HepG2 (cell line): Measurements from ENCODE around the gene ACSBG1. TPM values are rescaled to one million over a fixed set of nuclear protein-coding genes. Genes with fewer than 3 reads are reported as not detected.
A peak's percentile ranks its signal among the peaks of the same experiment; 100 is the strongest.

ENCODE experiments used
- AGO1 ChIP-seq: fragments of 200-400 bp; formaldehyde crosslinking; IDR thresholded peaks from 2 replicates; pipeline ENCODE4 v1.6.1; 2017; ENCODE audit warnings: mild to moderate bottlenecking, low read depth, low read length, moderate library complexity; ENCODE audit not compliant: poor library complexity, severe bottlenecking
- CCDC6 ChIP-seq: sonication (generic); formaldehyde crosslinking; IDR thresholded peaks from 2 replicates; pipeline ENCODE4 v1.8.1; 2022; ENCODE audit warnings: mild to moderate bottlenecking, missing genetic modification reagents, moderate library complexity
- ETV6 ChIP-seq: sonication (generic); formaldehyde crosslinking; conservative IDR thresholded peaks from 2 replicates; pipeline ENCODE4 v1.4.0; 2020; ENCODE audit warnings: missing genetic modification reagents
- IKZF5 ChIP-seq: IDR thresholded peaks from 2 replicates; pipeline ENCODE4 v1.6.1; 2018; ENCODE audit warnings: missing genetic modification reagents, mild to moderate bottlenecking, missing compliant biosample characterization
- MYC ChIP-seq: sonication (generic); formaldehyde crosslinking; IDR thresholded peaks from 2 replicates; pipeline ENCODE4 v1.9.0; 2021; ENCODE audit warnings: missing genetic modification reagents, borderline replicate concordance
- PRDM10 ChIP-seq: sonication (generic); formaldehyde crosslinking; IDR thresholded peaks from 2 replicates; pipeline ENCODE4 v1.4.0; 2020; ENCODE audit warnings: low read depth, missing genetic modification reagents
- PRPF4 ChIP-seq: fragments of 200-400 bp; formaldehyde crosslinking; IDR thresholded peaks from 2 replicates; pipeline ENCODE4 v1.6.1; 2016; ENCODE audit warnings: low read length, low read depth; ENCODE audit not compliant: poor library complexity, severe bottlenecking
- TEAD3 ChIP-seq: optimal IDR thresholded peaks from 2 replicates; pipeline ENCODE3; 2016; ENCODE audit warnings: borderline replicate concordance
- THAP11 ChIP-seq: IDR thresholded peaks from 2 replicates; pipeline ENCODE4 v1.6.1; 2016; ENCODE audit warnings: missing biosample characterization, missing genetic modification reagents
- ZBTB37 ChIP-seq: sonication (generic); formaldehyde crosslinking; IDR thresholded peaks from 2 replicates; pipeline ENCODE4 v1.4.0; 2020; ENCODE audit warnings: mild to moderate bottlenecking, missing genetic modification reagents
- ZKSCAN5 ChIP-seq: sonication (generic); formaldehyde crosslinking; IDR thresholded peaks from 2 replicates; pipeline ENCODE4 v1.5.1; 2020; ENCODE audit warnings: mild to moderate bottlenecking, missing genetic modification reagents
- ZSCAN5A ChIP-seq: sonication (generic); formaldehyde crosslinking; IDR thresholded peaks from 2 replicates; pipeline ENCODE4 v1.8.0; 2022; ENCODE audit warnings: mild to moderate bottlenecking, missing genetic modification reagents, borderline replicate concordance
- ZZZ3 ChIP-seq: sonication (generic); formaldehyde crosslinking; IDR thresholded peaks from 2 replicates; pipeline ENCODE4 v1.4.0; 2020; ENCODE audit warnings: missing genetic modification reagents, mild to moderate bottlenecking, borderline replicate concordance
- polyA plus RNA-seq, 8 experiments: library from polyadenylated mRNA; depleted of rRNA in 3 of 8; stranded (reverse) in 7 of 8; unstranded in 1 of 8; fragments of >200 nt; fragmentation: Illumina TruSeq in 4 of 8; extraction: Trizol in 4 of 8; gene quantifications; 2 replicates each; pipeline versions ENCODE4 v1.2.1 to v1.2.3, GENCODE V29; 2011 to 2016; ENCODE audit warnings: low read depth in 4 of 8, missing spikeins in 1 of 8, mixed read lengths in 1 of 8; ENCODE audit not compliant: insufficient read depth in 1 of 8
- total RNA-seq, 5 experiments: library from RNA; depleted of rRNA; stranded (reverse); fragments of >200 nt; fragmentation: Illumina TruSeq; extraction: Trizol; gene quantifications; 2 replicates each; pipeline ENCODE4 v1.2.3, GENCODE V29; 2016; ENCODE audit warnings: low read depth in 1 of 5
- TF ChIP-seq, protein P1 (sequence below): sonication (generic); formaldehyde crosslinking; IDR thresholded peaks from 2 replicates; pipeline ENCODE4 v1.4.0; 2020; ENCODE audit warnings: mild to moderate bottlenecking, missing genetic modification reagents, borderline replicate concordance

ACSBG1 gene
- total and polyA plus RNA-seq, 2 of the 13 experiments (the other 11 are each of a cell fraction or from before 2014, with no cell fraction given): 0.35 to 0.81 TPM

DNA sequence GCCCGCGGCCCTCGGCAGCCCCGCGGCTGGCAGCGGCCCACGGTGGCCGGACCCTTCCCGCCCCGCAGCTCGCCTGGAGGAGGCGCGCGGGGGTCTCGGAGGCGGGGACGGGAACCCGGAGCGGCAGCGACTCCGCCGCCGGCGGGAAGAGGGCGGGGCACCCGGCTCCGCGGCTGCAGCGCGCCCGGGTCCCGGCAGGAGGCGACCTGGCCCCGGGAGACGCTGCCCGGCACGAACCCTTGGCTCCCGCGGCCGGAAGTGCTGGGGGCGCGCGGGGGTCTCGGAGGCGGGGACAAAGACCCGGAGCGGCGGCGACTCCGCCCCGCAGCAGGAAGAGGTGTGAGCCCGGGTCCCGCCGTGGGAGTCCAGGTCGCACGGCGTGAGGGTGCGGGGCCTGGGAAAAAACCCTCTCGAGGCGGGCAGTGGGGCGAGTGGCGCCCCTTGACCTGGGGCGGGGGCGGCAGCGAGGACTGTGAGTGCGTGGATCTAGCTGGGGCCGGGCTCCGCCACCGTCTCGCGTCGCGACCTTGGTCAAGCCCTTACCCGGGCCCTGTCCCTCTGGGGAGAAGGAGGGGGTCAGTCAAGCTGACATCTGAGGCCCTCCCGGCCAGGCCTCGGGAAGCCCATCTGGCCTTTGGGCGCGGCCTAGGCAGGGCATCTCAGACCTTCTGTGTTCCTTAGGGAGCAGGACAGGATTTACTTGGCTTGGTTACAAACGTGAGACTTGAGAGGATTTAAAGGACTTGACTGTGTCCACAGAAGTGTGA, 102.9 kb downstream of the ACSBG1 start, which contains the start of gene CIB2 (continued):
- TF ChIP-seq ZSCAN5A (CRISPR knock-in tag) (no peak; the same call in 1 of the 2 replicates), IKZF5 (CRISPR knock-in tag) (no peak), ZKSCAN5 (CRISPR knock-in tag) (no peak), PRDM10 (CRISPR knock-in tag) (0 out of 2 replicates have a peak, but pooled peaks have one; percentile 23), CCDC6 (CRISPR knock-in tag) (peak; percentile 73; the same call in 1 of the 2 replicates), ETV6 (CRISPR knock-in tag) (no peak), ZZZ3 (CRISPR knock-in tag) (no peak), ZBTB37 (CRISPR knock-in tag) (no peak), TEAD3 (CRISPR knock-in tag) (peak; percentile 28), MYC (peak; percentile 41; the same call in 1 of the 2 replicates), THAP11 (CRISPR knock-in tag) (peak; percentile 46), PRPF4 (no peak), AGO1 (no peak)
- TF ChIP-seq, protein P1, sequence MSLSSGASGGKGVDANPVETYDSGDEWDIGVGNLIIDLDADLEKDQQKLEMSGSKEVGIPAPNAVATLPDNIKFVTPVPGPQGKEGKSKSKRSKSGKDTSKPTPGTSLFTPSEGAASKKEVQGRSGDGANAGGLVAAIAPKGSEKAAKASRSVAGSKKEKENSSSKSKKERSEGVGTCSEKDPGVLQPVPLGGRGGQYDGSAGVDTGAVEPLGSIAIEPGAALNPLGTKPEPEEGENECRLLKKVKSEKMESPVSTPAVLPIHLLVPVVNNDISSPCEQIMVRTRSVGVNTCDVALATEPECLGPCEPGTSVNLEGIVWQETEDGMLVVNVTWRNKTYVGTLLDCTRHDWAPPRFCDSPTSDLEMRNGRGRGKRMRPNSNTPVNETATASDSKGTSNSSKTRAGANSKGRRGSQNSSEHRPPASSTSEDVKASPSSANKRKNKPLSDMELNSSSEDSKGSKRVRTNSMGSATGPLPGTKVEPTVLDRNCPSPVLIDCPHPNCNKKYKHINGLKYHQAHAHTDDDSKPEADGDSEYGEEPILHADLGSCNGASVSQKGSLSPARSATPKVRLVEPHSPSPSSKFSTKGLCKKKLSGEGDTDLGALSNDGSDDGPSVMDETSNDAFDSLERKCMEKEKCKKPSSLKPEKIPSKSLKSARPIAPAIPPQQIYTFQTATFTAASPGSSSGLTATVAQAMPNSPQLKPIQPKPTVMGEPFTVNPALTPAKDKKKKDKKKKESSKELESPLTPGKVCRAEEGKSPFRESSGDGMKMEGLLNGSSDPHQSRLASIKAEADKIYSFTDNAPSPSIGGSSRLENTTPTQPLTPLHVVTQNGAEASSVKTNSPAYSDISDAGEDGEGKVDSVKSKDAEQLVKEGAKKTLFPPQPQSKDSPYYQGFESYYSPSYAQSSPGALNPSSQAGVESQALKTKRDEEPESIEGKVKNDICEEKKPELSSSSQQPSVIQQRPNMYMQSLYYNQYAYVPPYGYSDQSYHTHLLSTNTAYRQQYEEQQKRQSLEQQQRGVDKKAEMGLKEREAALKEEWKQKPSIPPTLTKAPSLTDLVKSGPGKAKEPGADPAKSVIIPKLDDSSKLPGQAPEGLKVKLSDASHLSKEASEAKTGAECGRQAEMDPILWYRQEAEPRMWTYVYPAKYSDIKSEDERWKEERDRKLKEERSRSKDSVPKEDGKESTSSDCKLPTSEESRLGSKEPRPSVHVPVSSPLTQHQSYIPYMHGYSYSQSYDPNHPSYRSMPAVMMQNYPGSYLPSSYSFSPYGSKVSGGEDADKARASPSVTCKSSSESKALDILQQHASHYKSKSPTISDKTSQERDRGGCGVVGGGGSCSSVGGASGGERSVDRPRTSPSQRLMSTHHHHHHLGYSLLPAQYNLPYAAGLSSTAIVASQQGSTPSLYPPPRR (CRISPR knock-in tag): no peak
- TF ChIP-seq, all 625 proteins: peak for 180
